Hepatocyte (in vitro differentiated cells): ENCODE results near the gene F9. TPM values are rescaled to one million over a fixed set of nuclear protein-coding genes. Genes with fewer than 3 reads are reported as not detected.

Experiments
- DNase-seq: peaks from one replicate; pipeline ENCODE4 v3.0.0-alpha.2; 2016; ENCODE audit warnings: low spot score
- H2AFZ ChIP-seq: fragments of 200-600 bp; sonication (generic); 2 replicates; pipeline ENCODE4 v1.6.0; 2016; ENCODE audit warnings: antibody characterized with exemption, mild to moderate bottlenecking
- H3K27ac ChIP-seq: fragments of 200-600 bp; sonication (generic); 2 replicates; pipeline ENCODE4 v1.5.1; 2016; ENCODE audit warnings: mild to moderate bottlenecking
- H3K27me3 ChIP-seq: fragments of 200-600 bp; sonication (generic); 2 replicates; pipeline ENCODE4 v1.6.1; 2016
- H3K36me3 ChIP-seq: fragments of 200-600 bp; sonication (generic); replicated peaks from 2 replicates; pipeline ENCODE4 v1.5.1; 2016; ENCODE audit warnings: low read depth; ENCODE audit not compliant: insufficient read depth
- H3K4me1 ChIP-seq: fragments of 200-600 bp; sonication (generic); 2 replicates; pipeline ENCODE4 v1.5.1; 2016; ENCODE audit warnings: mild to moderate bottlenecking, moderate library complexity; ENCODE audit not compliant: insufficient read depth
- H3K4me2 ChIP-seq: fragments of 200-600 bp; sonication (generic); 2 replicates; pipeline ENCODE4 v1.6.0; 2016
- H3K4me3 ChIP-seq: fragments of 200-600 bp; sonication (generic); 2 replicates; pipeline ENCODE4 v1.5.1; 2016; ENCODE audit warnings: mild to moderate bottlenecking
- H3K79me2 ChIP-seq: fragments of 200-600 bp; sonication (generic); 2 replicates; pipeline ENCODE4 v1.6.0; 2017; ENCODE audit warnings: mild to moderate bottlenecking
- H3K9me2 ChIP-seq: fragments of 200-600 bp; sonication (generic); replicated peaks from 2 replicates; pipeline ENCODE4 v1.6.0; 2017; ENCODE audit warnings: mild to moderate bottlenecking; ENCODE audit not compliant: insufficient read depth
- H3K9me3 ChIP-seq: fragments of 200-600 bp; sonication (generic); 2 replicates; pipeline ENCODE4 v1.5.1; 2016; ENCODE audit warnings: low read depth, mild to moderate bottlenecking
- H4K20me1 ChIP-seq: fragments of 200-600 bp; sonication (generic); 2 replicates; pipeline ENCODE4 v1.6.0; 2016; ENCODE audit warnings: mild to moderate bottlenecking; ENCODE audit not compliant: insufficient read depth, poor library complexity, severe bottlenecking
- CTCF ChIP-seq: fragments of 200-600 bp; sonication (generic); IDR thresholded peaks from 2 replicates; pipeline ENCODE4 v1.5.1; 2016; ENCODE audit warnings: antibody characterized with exemption, mild to moderate bottlenecking; ENCODE audit not compliant: poor library complexity
- EZH2 ChIP-seq: fragments of 200-600 bp; sonication (generic); IDR thresholded peaks from 2 replicates; pipeline ENCODE4 v1.6.1; 2016; ENCODE audit warnings: antibody characterized with exemption, mild to moderate bottlenecking, borderline replicate concordance
- EZH2phosphoT487 ChIP-seq: fragments of 200-600 bp; sonication (generic); IDR thresholded peaks from one replicate; pipeline ENCODE4 v1.6.1; 2018; ENCODE audit warnings: antibody characterized with exemption, mild to moderate bottlenecking, low read depth, moderate library complexity; ENCODE audit not compliant: unreplicated experiment, severe bottlenecking
- WGBS: methylation state at CpG from one replicate; pipeline ENCODE4 v1.1.6; 2016; ENCODE audit warnings: low lambda C conversion rate; ENCODE audit errors: missing lambda C conversion rate; 5-methylcytosine and 5-hydroxymethylcytosine counted together
- polyA plus RNA-seq: library from polyadenylated mRNA; unstranded; fragments of >200 nt; fragmentation: Nextera tagmentation; extraction: Ambion mirVana; gene quantifications from 2 replicates; pipeline ENCODE4 v1.2.1, GENCODE V29; 2016
- total RNA-seq: library from RNA; depleted of rRNA; stranded (reverse); fragments of >200 nt; gene quantifications from 2 replicates; pipeline ENCODE4 v1.2.3, GENCODE V29; 2014

Gene F9
- total and polyA plus RNA-seq, 2 experiments from 2014 or later = 2.8 to 13.0 TPM

GRCh38 chrX:139542652-139543051, 12.1 kb downstream of the F9 start:
- Histone ChIP-seq H3K9me2 (no peaks in the 10 kb centered on the region), H4K20me1 (no peaks in the 10 kb centered on the region), H3K36me3 (no peaks in the 10 kb centered on the region), H3K4me1 (no peaks in the 10 kb centered on the region), H3K4me2 (no peak overlapping the region), H3K79me2 (no peaks in the 10 kb centered on the region), H3K9me3 (no peaks in the 10 kb centered on the region), H3K27ac (no peak overlapping the region), H3K4me3 (no peak overlapping the region), H2AFZ (no peak overlapping the region), H3K27me3 (no peaks in the 10 kb centered on the region)
- DNase-seq = no peak
- WGBS = 24% methylated on average over 1 of the region's 1 CpG
- TF ChIP-seq EZH2 (no peak), EZH2phosphoT487 (no peak), CTCF (no peak)

GRCh38 chrX:139543920-139544319, 13.4 kb downstream of the F9 start:
- H3K27ac ChIP-seq = no peak overlapping the region
- no peak overlapping the region for H3K4me3 ChIP-seq
- no peaks in the 10 kb centered on the region for H3K4me1 ChIP-seq
- no peak overlapping the region for H3K4me2 ChIP-seq
- no peaks in the 10 kb centered on the region for H4K20me1 ChIP-seq
- H3K79me2 ChIP-seq = no peaks in the 10 kb centered on the region
- TF ChIP-seq EZH2 (no peak), CTCF (no peak), EZH2phosphoT487 (no peak)
- 72% methylated on average over 4 of the region's 4 CpGs for WGBS
- DNase-seq = no peak
- no peaks in the 10 kb centered on the region for H3K9me3 ChIP-seq
- no peaks in the 10 kb centered on the region for H3K36me3 ChIP-seq
- no peaks in the 10 kb centered on the region for H3K27me3 ChIP-seq
- no peak overlapping the region for H2AFZ ChIP-seq
- H3K9me2 ChIP-seq = no peaks in the 10 kb centered on the region

- H3K9me2 ChIP-seq = no peaks in the 10 kb centered on the region
- no peaks in the 10 kb centered on the region for H4K20me1 ChIP-seq
- H3K27ac ChIP-seq = no peak overlapping the region
- no peak for TF ChIP-seq EZH2
- no peak for TF ChIP-seq EZH2phosphoT487
- TF ChIP-seq CTCF = no peak
- no peak for DNase-seq
- no peaks in the 10 kb centered on the region for H3K79me2 ChIP-seq
- H3K4me2 ChIP-seq = no peak overlapping the region
- H3K36me3 ChIP-seq = no peaks in the 10 kb centered on the region
- H3K27me3 ChIP-seq = no peaks in the 10 kb centered on the region
- 61% methylated on average over 3 of the region's 3 CpGs for WGBS
- no peaks in the 10 kb centered on the region for H3K4me1 ChIP-seq
- H3K4me3 ChIP-seq = no peak overlapping the region
- H2AFZ ChIP-seq = no peak overlapping the region
- no peaks in the 10 kb centered on the region for H3K9me3 ChIP-seq
Observed at GRCh38 chrX:139544591-139544990, 14.1 kb downstream of the F9 start.

- no peak for DNase-seq
- Histone ChIP-seq H3K27me3 (no peaks in the 10 kb centered on the region), H3K9me2 (no peaks in the 10 kb centered on the region), H3K27ac (no peak overlapping the region), H2AFZ (no peak overlapping the region), H4K20me1 (no peaks in the 10 kb centered on the region), H3K4me2 (no peak overlapping the region), H3K9me3 (no peaks in the 10 kb centered on the region), H3K4me1 (no peaks in the 10 kb centered on the region), H3K36me3 (no peaks in the 10 kb centered on the region), H3K79me2 (no peaks in the 10 kb centered on the region), H3K4me3 (no peak overlapping the region)
- TF ChIP-seq EZH2phosphoT487 (no peak), EZH2 (no peak), CTCF (no peak)
Observed at GRCh38 chrX:139554376-139554775, 23.8 kb downstream of the F9 start.
